ENCODE data around the gene SLC22A23. TPM values are rescaled to one million over a fixed set of nuclear protein-coding genes. Genes with fewer than 3 reads are reported as not detected.

SLC22A23 gene
- polyA plus RNA-seq, 4 donors, result 9.8 to 12.4 (median 11.4) TPM

DNA sequence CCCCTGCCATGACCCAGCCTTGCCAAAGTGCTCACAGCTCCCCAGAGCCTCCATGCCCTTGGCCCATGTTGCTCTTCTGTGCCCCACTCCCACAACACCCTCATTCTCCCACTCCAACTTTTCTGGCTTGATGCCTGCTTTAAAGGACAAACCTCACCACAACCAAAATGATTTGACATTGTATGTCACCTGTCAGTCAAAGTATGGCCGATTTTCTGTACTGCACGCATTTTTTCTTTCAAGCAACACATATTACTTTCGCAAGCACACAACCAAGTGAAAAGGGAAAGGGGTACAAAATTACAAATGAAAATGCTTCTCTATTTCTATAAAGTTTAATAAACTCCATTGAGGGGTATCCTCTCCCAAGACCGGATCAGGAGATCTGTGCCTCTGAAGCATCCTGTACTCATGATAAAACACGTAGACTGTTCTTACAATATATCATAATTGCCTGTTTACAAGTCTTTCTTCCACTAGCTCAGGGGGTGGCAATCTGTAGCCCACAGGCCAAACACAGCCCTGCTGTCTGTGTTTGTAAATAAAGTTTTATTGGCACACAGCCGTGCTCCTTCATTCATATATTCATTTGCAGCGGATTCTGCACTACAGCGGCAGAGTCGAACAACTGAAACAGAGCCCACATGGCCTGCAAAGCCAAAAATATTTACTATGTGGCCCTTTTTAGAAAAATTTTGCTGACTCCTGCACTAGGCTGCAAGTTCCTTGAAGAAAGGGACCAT is 32.5 kb downstream of the SLC22A23 start:
- no peak for DNase-seq (ENCODE audit: low read depth in 4 of 4, low spot score in 3 of 4)

DNA sequence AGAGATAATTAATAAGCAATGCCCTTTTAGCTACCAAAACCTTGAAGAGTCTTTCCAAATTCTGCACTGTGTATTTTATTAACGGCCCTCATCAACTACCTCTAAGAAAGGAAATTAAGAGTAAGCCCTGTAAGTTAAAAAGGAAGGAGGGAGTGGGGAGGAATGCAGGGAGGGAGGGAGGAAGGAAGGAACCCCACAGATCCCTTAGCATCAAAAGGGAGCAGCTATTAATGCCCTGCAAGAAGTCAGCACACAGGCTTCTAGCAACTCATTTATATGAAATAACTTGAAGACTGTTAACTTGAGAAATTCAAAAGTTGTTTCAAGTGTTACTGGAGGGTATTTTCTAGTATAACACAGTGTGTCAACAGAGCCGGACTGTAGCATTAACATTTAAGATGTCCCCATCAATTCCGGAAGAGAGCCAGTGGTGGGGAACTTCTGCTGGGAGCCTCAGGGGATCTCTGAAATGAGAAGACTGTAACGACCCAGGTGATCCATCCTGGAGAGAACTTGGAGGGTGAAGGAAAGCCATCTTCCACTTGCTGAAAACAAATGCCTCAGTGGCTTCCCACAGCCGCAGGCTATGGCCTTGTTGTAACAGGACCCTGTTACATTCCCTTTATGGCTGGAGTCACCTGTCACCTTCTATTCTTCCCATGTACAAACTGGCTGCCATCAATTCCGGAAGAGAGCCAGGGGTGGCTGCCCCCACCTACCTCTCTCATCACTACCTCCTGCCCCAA is 33.2 kb downstream of the SLC22A23 start:
- DNase-seq (ENCODE audit: low read depth in 4 of 4, low spot score in 3 of 4), result no peak

DNA sequence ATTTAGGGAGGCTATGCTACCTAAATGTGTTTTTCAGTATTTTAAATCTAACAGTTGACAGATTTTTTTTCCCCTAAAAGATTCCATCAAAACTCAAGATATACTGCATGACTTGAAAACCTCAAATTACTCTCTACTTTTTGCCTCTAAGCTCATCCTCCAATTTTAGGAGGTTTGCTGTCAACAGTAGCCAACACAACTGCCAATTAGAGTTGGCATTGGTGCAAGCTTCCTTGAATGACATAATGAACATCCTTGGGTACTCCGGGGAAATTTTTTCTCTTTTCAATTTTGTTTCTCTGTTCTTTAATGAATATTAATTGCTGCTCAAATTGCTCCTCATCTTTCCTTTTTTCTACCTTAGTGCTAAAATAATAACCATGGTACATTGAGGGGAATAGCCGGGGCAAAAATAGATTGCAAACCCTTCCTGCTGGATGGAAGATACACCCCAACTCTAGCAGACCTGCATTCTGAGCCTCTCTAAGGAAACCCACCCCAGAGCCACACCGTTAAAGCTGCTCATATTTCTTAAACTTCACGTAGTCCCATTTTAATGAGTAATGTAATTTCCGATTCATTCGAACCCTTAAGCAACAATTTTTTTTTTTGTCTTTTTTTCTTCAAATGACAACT is 34.3 kb downstream of the SLC22A23 start:
- DNase-seq (ENCODE audit: low read depth in 4 of 4, low spot score in 3 of 4), result no peak

DNA sequence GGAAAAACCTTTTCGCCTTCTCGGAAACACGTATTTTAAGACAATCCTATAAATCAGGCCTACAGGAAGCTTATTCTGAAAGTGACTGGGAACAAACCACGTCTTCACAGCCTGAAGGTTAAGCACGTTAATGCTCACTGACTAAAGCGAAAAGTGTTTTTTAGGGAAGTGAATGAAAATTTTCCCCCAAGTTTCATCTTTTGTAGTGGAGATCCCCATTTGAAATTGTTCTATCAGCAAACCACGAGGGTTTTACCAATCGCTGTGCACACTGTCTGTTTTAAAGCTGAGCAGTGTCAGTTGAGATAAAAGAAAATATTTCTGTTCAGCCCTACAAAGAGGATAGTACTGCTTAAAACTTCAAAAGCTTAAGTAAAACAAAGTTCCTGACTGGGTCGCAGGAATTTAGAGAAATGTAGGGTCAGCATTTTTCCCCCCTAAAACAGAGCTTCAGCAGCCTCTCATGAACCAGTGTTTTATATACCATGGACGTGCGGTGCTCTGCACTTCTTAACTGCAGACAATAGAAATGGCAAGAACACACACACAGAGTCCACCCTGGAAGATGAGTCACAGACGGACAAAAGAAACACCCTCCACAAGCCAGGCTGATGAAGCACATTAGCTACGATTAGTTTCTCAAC is 34.9 kb downstream of the SLC22A23 start:
- DNase-seq (ENCODE audit: low read depth in 4 of 4, low spot score in 3 of 4), result no peak

DNA sequence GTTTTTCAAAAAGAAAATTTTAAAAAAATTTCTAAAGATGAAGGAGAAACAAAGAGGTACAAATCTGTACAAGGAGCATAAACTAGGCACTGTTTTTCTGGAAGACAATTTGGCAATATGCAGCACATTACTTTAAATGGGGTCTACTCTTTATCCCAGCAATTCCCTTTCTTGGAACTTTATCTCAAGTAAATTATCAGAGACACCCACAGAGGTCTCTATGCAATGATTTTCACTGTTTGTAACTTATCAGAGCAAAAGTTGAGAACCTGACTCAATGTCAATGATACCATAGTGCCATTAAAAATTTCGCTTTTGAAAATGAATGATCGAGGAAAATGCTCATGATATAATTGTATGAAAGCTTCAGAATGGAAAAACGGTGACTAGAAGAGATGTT is 35.7 kb downstream of the SLC22A23 start:
- no peak for DNase-seq (ENCODE audit: low read depth in 4 of 4, low spot score in 3 of 4)

DNA sequence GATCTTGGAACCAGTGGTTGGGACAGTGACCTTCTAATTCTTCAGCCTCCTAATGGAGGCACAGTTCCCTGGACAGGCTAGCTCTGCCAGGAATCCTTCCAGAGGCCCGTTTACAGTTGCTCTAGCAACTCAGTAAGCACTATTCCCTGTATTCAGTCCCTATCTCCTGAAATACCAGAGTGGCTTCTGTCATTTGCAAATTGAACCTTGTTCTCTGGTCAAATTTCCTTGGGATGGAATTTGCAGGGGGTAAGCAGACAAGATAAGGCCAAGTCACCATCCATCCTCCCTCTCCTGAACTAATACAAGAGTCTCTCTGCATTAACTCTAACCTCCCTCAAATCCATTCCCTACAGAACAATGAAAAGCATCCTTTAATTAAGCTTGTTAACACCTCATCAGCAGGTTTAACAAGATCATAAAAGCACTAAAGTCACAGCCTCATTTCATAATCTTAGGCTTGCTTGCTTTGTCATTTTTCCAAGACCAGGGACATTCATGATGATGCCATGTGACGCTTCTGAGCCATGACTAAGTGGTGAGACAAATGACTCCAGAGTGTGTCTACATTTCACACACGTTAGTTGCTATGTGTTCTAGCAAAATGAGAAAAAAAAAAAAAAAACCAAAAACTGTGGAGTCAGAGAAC is 37.1 kb downstream of the SLC22A23 start:
- no peak for DNase-seq (ENCODE audit: low read depth in 4 of 4, low spot score in 3 of 4)

DNA sequence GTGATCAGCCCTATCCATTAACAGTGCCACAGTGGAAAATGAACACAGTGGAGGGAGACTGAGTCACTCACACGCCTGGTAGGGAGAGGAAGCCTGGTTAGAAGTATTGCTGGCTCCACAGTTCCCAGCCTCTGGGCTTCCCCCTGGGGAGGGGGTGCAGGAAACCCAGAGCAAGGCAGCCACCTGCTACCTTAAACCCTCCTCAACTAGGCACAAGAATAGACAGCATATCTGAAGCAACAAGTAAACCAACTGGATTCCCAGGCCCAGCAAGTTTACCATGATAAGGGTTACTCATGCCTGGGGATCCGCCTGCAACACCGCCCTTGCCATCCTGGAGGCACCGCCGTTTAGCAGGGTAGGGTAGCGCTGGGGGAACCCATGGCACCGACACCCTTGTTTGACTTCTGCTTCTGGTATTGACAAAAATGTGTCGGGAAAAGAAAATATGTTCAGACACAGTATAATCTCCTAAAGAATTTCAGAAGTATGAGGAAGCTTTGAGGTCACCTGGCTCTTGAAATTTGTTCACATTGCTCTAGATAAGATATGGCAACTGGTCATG is 38.3 kb downstream of the SLC22A23 start:
- no peak for DNase-seq (ENCODE audit: low read depth in 4 of 4, low spot score in 3 of 4)

DNA sequence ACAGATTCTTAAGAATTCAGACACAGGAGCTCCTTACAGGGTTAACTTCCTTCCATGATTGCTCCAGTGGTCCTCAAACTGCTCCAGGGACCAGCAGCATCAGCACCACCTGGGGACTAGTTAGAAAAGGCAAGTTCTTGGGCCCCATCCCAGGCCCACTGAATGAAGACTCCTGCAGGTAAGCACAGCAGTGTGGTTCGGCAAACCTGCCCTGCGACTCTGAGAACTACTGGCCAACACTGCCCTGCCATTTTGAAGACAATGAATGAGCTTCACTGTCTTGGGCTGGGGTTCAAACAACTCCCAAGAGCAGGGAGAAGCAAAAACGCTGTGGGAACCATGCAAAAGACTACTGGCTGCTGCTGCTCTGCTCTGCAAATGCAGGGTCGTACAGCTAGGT is 39.4 kb downstream of the SLC22A23 start:
- no peak for DNase-seq (ENCODE audit: low read depth in 4 of 4, low spot score in 3 of 4)

DNA sequence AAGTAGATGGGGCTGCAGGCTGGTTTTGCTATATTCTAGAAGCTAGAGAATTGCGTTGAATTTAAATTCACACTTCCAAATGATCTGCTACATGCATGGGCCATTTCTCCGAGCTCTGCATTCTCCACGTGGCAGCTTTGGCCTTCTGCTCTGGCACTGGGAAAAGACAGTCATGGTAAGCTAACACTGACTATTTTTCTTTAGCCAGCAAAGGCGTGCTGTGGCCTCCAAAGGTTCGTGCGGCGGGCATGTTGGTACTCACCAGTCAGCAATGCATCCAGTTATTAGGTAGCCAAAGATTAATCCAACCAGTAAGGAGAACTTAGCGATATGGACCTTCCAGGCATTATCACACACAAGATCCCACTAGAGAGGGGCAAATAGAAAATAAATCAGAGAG is 41.4 kb downstream of the SLC22A23 start:
- DNase-seq (ENCODE audit: low read depth in 4 of 4, low spot score in 3 of 4), result no peak

DNA sequence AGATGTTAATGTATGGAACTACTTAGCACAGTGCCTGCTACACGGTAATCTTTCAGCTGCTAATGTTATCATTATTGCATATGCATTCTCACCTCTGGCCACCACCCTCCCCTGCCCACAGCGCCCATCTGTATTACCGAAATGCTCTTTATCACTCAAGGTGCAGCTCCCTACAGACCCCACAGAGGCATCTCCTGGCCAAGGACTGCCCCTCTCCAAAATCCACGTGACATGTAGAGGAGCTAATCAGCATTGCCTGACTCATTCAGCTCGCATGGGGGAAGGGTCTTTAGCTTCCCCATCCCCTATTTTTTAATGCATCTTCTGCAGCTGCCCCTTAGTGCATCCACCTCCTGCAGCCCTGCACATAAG is 41.8 kb downstream of the SLC22A23 start:
- no peak for DNase-seq (ENCODE audit: low read depth in 4 of 4, low spot score in 3 of 4)

DNA sequence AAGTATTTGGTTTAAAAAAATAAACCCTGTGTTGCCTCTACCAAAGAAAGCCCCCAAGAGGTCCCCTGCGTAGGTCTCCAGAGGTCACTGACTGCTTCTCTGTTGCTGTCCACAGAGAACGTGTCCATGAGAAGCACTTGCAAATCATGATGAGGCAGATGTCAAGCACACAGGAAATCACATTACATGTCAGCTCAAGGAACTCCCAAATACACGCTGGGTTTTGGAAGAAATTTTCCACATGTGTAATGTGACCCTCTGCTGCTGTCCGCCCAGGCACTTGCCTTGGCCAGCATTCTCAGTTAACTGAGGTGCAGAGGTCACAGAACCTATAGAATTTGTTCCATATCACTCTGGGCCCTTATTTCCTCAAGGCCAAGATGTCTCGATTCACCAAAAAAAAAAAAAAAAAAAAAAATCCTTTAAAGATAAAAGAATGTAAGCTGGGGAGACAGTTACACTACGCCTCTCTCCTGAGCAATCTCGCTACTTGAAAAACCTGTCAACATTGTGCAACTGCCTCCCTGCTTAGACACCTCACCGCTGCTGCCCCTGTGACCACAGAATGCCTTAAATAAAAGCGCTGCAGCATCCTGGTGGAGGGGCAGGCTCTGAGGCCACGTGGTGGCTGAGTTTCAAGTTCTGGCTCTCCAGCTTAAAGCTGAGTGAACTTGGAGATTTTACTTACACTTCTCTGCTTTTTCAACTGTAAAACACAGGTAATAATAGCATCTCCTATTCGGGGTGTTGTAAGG is 42.3 kb downstream of the SLC22A23 start:
- DNase-seq (ENCODE audit: low read depth in 4 of 4, low spot score in 3 of 4), result no peak

DNA sequence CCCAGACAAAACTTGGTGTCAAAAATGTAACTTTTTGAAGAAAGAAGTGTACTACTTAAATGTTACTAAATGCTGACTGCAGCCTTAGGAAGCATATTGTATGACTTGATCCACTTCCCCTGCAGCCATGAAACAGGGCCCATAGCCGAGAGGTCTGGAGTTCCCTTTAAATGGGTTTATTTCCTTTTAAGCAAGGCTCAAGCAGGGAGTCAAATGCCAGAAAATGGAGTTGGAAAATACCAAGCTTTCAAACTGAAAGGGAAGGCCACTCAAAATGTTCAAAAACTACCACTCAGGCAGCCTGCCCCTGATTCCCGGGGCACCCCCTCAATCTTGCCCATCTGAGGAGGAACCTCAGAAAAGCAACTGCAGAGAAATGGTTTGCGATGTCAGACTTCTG is 43.3 kb downstream of the SLC22A23 start:
- no peak for DNase-seq (ENCODE audit: low read depth in 4 of 4, low spot score in 3 of 4)

DNA sequence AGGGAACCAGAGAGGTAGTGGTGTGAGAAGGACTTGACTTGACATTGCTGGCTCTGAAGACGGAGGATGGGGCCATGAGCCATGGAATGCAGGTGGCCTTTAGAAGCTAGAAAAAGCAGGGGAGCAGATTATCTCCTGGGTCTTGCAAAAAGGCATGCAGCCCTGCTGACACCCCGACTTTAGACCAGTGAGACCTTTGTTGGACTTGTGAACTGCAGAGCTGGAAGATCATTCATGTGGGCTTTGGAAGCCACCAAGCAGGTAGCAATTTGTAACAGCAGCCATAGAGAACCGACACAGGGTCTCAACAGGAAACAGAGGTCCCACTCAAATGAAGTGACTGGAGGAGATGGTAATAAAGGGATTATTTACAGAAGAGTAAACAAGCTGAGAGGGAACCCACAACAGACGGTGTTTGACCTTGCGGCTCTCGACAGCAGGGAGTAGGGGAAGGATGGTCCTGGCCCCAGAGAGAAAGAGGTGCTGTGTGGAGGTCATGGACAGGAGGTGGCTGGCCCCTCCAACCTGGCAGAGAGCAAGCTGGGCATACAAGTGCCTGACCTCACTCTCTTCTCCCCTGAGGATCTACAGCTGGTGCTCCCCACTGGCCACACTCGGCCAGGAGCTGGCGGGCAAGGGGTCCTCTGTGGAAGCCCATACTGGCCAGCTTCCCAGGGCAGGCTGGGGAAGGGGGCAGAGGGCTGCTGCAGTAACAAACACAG is 43.9 kb downstream of the SLC22A23 start:
- no peak for DNase-seq (ENCODE audit: low read depth in 4 of 4, low spot score in 3 of 4)

DNA sequence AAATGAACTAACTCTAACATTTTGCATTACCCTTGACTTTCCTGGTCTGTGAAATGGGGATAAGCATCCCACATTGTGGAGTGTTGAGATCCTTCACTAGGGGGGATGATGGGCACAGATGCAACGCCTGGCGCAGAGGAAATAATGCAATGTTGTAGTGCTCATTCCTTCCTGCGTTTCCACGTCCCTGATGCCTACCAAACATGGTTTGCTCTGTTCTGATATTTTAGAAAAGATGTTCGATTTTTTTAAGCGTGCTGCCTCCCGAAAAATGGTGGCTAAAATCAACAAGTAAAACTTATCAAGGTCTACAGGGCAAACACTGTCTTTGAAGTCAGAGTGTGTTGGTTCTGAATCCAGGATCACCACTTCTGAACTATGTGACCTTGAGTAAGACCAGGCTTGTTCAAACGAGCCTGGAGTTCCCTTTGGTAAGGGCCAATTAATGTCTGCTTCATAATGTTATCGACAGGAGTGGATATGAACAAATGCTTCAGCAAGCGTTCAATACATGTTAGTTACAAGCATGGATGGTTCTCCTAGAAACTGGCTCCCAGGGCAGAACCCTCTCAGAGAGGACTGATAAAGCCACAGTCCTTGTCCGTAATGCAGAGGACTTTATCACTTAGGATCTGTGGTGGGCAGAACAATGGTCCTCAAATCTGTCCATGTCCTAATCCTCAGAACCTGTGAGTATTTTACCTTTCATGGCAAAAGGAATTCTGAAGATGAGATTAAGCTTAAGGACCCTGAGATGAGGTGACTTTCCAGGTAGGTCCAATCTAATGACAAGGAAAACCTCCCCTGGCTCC is 44.7 kb downstream of the SLC22A23 start:
- DNase-seq (ENCODE audit: low read depth in 4 of 4, low spot score in 3 of 4), result no peak

DNA sequence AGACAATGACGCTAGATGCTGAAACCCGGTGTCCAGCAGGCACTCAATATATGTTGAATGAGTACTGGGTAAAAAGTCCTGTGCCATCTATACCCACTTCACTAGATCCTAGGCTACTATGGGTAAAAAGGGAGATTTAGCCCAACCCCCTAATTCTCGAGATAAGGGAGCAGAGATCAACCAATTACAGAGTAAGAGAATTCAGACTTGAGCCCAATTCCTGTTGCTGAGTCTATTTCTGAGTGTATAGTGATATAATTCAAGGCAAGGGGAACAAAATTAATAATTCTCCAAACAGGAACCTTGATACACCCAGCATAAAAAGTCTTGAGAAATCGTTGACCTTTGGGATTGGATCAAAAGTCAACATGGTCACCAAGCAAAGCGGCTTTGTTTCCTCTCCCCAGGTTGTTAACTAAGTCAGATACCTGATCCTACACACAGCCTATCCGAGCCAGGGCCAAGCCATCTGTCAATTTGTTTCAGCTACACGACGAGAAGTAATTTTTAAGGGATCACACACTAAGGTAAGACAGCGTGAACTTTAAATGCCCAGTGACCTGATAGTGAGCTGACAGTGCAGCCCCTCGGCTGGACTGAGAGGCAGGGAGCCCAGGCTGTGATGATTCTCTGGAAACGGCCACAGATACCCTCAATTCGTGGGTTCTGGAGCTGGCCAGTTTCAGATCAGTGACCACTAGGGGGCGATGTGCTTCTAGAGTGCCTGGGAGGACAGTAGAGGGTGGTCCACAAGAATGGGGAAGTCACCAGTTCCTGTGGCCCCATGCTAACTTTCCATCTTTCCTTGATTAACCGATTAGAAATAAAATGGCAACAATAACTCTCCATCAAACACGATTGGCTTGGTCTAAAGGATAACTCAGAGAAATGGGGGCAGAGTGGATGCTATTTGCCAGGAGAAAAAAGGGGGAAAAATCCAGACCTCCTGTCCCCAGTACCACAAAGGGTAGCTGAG is 46.2 kb downstream of the SLC22A23 start:
- DNase-seq (ENCODE audit: low read depth in 4 of 4, low spot score in 3 of 4), result peak in 2 of 4 donors; percentile 49 to 54

DNA sequence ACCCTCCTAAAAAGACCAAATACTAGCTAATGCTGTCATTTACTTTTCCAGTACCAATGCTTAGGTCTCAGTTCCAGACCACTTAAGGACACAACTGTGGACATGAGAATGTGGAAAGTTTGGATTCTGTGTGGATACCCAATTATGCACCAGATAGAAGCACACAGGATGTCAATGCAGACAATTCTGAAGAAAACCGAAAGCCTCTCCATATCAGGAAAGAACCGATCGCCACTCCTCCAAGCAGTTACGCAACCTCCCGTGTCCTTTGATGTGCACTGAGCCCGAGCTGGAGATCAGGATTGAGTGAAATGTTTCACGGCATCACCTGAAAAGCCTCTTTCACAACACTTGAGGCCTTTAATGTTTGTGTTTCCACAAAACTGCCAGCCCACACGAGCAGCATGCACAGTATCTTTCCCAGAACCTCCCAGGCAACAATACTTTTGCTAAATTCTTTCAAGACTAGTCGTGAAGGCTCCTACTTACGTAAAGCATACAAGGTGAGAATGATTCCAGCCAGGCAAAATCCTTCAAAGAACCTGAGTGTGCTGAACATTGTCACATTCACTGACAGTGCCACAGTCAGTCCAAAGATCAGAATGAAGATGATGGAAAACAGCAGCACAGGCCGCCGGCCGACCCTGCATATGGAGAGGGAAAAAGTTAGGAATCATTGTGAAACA is 47.0 kb downstream of the SLC22A23 start:
- DNase-seq (ENCODE audit: low read depth in 4 of 4, low spot score in 3 of 4), result no peak

DNA sequence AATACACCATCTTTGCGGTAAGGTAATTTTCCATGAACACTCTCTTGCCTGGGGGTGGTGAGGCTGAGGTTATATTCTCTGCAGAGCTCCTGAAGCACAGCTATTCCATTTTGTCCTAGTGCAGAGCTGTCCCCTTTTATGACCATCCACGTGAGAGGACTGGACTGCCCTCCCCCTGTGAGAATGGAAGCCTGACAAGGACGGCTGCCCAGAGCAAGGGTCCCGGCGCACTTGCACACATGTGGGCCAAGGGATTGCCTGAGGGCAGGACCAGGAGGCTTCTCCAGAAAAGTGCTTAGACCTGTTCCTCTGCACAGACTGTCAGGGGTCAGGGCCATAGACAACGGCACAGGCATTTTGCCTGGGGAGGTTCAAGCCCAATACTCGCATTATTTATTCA is 48.2 kb downstream of the SLC22A23 start:
- DNase-seq (ENCODE audit: low read depth in 4 of 4, low spot score in 3 of 4), result no peak
